ENCODE data around the gene SEMA3C.
"Not testable (repeated sequence)": the region's sequence is repeated elsewhere in the genome, so short reads cannot be mapped to it uniquely, and the experiment has no call there.

SEMA3C gene

DNA sequence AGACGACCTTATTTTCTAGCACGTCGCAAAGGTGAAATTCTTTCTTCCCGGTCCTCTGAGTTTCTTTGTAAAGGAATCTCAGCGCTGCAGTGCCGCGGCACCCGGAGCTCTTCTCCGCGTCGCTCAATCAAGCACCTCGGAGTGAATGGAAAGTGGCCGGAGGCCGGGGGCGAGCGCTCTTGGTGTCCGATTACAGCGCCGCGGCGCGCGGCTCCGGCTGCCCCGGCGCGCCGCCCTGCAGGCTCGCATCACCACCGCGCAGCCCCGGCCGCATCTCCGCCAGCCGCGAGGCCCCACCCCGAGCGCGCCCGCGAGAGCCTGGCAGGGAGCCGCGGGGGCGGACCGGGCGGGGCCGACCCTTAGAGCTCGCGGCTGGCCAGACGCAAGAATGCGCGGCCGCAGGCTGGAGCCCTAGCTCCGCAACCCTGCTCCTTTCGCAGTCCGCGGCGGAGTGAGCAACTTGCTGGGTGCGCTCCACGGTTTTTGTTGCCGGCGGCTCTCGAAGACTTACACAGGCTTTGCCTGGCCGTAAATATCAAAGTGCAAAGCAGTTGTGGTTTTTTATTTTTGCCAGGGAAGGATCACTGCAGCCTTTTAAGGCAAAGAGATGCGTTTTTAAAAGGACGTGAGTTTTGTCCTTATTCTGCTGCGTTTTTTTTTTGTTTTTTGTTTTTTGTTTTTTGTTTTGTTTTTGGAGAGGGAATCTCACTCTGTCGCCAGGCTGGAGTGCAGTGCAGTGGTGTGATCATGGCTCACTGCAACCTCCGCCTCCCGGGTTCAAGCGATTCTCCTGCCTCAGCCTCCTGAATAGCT, at the start of gene SEMA3C:
TSS of gene SEMA3C (minus strand) at position 143 of the 813 bp plus-strand sequence. CDS start 2,270 bp downstream, outside the sequence.
- DNase-seq = peak; percentile 97

GRCh38 chr7:80968606-80969005, 49.8 kb upstream of the SEMA3C start:
- no peak for DNase-seq

- no peak for DNase-seq
These were observed 49.1 kb upstream of the SEMA3C start for GRCh38 chr7:80967917-80968297.

- no peak for DNase-seq
These were observed 48.4 kb upstream of the SEMA3C start for GRCh38 chr7:80967071-80967916.

DNA sequence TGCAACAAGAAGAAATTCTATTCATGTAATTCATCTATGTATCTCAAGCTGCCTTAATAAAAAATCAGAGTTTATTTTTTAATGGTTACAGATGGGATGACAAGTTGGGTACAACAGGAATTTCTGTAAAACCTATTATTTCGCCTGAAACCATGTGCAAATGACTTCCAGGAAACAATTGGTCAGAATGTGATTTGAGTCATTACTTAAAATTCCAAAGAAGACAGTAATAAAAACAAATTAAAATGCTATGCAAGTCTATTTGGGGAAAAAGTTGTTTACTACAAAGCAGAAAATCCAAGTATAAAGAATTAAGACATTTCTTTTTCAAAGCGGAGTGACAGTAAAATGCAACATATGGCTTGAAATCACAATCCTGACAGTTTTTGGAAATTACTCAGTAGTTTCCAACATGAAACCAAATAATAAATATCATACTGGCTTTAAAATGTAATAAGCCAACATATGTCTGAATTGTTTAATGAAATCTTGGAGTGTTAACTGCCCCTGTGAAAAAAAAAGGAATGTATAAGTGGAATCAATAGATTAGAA, 41.5 kb upstream of the SEMA3C start:
- DNase-seq = no peak

DNA sequence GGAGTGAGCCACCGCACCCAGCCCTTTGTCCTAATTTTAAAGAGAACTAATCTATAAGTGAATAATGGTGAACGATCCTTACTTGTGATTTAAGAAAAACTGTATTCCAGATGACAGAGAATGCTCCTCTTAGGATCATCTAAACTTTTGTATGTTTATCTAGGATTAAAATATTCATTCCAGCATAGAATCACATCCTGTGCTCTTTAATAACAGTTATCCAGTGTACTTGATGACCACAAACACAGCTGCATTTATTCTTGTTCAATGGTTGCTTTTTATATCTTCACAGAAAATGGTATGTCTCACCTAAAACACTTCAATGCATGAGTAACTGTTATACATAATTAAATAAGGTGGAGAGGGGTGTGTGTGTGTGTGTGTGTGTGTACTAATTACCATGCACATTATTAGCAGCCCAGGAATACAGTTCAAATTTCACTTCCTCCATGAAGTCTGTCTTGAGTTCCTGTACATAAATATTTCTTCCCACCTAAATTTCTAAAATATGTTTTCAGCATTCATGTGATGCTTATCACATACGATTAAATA, 38.5 kb upstream of the SEMA3C start:
- no peak for DNase-seq

DNA sequence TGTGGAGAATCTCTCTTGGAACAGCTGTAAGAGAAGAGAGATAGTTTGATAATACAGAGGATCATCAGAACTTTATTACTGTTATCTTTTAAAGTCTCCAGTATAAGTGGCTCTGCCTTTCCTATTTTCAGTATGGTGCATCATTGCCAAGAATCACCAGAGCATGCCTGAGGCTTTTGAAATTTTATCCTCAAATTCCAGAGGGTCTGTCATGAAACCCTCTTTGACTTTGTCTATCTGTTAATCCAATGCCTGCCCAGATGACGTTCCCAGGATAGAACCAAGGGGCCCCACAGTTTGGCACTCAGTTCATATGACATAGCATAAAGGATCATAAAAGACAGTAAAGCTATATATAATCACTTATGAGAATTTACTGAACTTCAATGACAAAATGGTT, 35.3 kb upstream of the SEMA3C start:
- no peak for DNase-seq

- DNase-seq = no peak
These were observed 31.7 kb upstream of the SEMA3C start for GRCh38 chr7:80950550-80950967.

GRCh38 chr7:80949449-80949848, 30.6 kb upstream of the SEMA3C start:
- DNase-seq = no peak

DNA sequence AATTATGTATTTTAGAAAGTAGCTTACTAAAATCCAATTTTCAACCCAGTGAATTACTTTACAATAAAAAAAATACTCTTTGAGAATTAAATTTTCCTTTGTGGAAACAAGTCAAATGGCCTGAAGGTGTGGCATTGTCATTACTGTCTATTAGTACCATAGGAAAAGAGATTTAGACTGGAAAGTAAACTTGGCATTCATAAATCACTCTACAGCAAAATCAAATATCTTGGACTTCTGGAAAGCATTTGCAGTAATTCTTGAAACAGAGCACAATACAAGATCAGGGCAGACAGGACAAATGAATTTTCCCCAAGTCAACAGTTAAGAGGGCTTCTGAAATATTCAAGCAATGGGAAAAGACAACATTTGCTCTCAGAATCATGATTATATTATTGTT, 28.0 kb upstream of the SEMA3C start:
- DNase-seq = no peak

DNA sequence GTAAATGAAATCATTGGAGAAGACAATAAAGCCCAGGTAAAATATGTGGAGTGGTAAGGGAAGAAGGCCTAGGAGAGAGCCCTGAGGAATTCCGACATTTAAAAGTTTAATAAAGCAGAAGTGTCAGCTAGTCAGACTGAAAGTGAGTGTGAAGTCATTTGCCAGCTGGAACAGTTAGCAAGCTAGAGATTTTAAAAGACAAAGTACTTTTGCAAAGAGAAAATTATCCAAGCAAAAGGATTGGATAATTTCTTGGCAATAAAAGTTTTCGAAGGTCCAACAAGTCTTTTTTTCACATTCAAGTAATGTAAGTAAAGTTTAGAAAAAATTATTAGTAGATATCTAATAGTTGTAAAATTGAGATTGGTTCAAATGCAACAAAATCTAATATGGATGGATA, 27.1 kb upstream of the SEMA3C start:
- no peak for DNase-seq

DNA sequence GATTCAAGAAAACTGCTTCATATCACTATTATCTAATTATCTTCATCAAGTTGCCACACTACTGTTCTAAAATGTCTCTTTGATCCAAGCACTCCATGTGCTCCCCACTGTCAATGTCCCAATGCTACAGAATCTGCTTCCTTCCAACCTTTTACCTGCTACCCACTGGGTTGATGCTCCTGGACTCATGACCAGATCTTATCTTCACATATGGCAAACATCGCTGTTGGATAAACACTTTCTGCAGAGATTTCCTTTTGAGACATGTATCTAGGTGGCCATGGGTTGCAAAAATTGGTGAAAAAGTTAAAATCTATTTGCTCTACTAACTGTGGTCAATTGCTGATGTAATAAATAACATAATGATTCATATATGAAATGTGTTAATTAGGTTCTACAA, 24.5 kb upstream of the SEMA3C start:
- no peak for DNase-seq

- no peak for DNase-seq
These were observed 23.6 kb upstream of the SEMA3C start for GRCh38 chr7:80942261-80943041.

- DNase-seq = no peak
These were observed 22.4 kb upstream of the SEMA3C start for GRCh38 chr7:80941208-80941758.

DNA sequence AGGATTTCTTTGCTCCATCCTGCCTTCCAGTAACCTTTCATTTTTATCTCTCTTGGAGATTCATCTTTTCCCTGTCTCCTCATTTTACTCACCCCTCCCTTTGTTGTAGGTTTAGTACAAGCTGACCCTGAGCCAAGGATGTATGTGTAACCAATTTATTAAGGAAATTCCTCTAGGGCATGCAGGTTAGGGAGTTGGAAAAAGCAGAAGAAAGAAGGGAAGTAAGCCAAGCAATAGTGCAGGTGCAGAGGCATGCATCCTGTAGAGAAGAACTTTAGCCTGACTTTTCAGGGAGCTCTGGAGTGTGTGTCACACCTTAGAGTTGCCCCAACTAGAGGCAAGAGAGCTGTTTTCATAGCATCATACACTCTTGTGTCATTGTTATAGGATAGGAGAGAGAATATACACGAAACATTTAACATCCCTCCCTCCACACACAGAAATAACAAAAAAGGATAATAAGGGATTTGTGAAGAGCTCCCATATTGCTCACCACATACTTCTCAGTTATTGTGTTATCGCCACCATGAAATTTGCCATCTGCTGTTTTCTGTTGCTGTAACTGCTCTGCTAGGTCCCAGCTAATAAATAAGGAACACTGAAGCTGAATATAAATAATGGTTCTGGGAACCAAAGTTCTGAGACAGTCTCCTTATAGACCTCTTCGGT, 21.8 kb upstream of the SEMA3C start:
- DNase-seq = no peak

DNA sequence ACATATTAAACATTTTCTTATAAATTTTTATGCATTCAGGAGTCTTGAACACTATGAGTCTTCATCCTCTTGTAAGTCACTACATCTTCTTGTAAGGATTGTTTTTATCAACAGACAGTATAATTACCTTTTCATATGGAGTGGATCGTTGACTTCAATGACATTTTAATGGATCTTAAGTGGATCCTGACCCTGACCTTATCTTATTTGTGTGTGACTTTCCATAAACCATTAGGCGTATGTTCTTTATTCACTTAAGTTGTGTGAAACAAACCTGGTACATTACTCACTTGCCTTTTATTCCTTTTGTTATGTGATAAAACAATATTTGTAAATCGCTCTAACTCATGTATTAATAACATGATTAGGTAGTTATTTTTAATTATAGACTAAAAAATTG, 18.5 kb upstream of the SEMA3C start:
- DNase-seq = no peak

GRCh38 chr7:80935991-80936780, 17.3 kb upstream of the SEMA3C start:
- DNase-seq = no peak

DNA sequence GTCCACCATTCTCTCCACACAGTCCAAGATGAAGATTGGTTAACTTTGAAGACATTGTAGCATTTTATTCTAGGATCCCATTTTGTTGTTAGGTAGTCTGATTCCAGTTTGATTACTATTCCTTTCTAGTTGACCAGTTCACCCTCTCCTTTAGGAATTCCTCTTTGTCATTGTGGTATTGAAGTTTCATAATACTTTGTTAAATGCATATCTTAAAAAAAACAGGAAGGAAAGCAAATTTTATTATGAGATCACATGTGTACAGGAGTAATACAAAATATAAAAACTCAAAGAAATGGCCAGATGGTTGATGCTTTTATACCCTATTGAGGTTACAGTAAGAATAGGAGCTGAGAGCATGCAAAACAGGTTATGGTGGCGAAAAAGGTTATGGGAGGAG, 15.5 kb upstream of the SEMA3C start:
- DNase-seq = no peak

DNA sequence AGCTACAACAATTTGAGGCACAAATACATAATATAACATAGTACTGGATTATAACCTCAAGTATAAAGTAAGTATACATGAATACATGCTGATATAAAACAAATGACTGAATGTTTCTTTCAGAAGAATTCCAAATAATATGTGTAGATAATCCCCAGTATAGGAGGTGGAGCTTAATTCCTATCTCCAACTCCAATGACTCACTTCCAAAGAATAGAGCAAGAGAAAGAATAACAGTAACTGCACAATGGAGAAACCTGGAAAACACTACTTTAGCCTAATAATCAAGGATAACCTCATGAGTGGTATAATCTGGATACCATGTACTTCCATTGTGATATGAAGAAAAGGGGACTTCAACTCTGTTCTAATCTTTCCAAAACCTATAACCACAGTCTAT, 13.7 kb upstream of the SEMA3C start:
- DNase-seq = no peak

DNA sequence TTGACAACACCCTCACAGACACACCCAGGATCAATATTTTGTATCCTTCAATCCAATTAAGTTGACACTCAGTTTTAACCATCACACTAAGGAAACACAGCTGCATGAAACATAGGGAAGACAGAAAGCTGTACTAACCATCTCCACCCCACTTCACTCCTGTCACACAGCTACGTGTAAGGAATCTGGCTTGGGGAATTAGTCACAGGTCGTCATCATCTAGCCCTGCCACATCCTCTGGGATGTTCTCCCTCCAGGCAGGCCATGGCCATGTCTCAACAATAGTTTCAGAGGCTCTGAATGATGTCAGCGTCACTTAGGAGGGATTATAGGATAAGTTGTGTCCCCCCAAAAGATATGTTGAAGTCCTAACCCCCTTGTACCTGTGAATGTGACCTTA, 10.8 kb upstream of the SEMA3C start:
- no peak for DNase-seq

DNA sequence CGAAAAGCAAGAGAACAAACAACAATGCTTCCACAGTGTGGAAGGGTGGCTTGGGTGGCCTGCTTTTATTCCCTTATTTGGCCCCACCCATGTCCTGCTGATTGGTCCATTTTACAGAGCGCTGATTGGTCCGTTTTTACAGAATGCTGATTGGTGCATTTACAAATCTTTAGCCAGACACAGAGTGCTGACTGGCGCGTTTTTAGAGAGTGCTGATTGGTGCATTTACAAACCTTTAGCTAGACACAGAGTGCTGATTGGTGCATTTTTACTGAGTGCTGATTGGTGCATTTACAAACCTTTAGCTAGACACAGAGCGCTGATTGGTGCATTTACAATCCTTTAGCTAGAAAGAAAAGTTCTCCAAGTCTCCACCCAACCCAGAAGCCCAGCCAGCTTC, 8.1 kb upstream of the SEMA3C start:
- DNase-seq = not testable (repeated sequence)

Data from right forelimb (tissue), 1 donor.